Measurements from ENCODE around the gene CTU1.

GRCh38 chr19:51071095-51071405, 37.2 kb downstream of the CTU1 start:
- no peak for TF ChIP-seq MXI1 (IDR thresholded peaks at IDR 0.05; ENCODE audit: low read depth, low read length)
- no peak for TF ChIP-seq CTCF (IDR thresholded peaks at IDR 0.05 in 2 of 3, conservative IDR thresholded peaks at IDR 0.05 in 1 of 3; ENCODE audit: control insufficient read depth in 2 of 3, extremely low read depth in 1 of 3, insufficient read depth in 1 of 3, low read depth in 3 of 3, low read length in 3 of 3)
- no peak for TF ChIP-seq USF1 (IDR thresholded peaks at IDR 0.05; ENCODE audit: borderline replicate concordance, extremely low read length, insufficient read depth, low read depth, low read length)

Measured in GM12878 (cell line).